Activated CD4-positive, CD25-positive, alpha-beta regulatory T cell treated with anti-CD3 and anti-CD28 coated beads, Interleukin-2, amount 50 U/mL, for 24 hours (primary cell): ENCODE measurements around the gene GATAD2A.

ENCODE experiments used
- ATAC-seq, 2 donors: fragments of 150-1000 bp; cut with Tn5 transposase; one replicate each; pipeline ENCODE4 v1.10.0; 2021; ENCODE audit warnings: mild to moderate bottlenecking in 1 of 2, moderate library complexity in 1 of 2

The GATAD2A gene

DNA sequence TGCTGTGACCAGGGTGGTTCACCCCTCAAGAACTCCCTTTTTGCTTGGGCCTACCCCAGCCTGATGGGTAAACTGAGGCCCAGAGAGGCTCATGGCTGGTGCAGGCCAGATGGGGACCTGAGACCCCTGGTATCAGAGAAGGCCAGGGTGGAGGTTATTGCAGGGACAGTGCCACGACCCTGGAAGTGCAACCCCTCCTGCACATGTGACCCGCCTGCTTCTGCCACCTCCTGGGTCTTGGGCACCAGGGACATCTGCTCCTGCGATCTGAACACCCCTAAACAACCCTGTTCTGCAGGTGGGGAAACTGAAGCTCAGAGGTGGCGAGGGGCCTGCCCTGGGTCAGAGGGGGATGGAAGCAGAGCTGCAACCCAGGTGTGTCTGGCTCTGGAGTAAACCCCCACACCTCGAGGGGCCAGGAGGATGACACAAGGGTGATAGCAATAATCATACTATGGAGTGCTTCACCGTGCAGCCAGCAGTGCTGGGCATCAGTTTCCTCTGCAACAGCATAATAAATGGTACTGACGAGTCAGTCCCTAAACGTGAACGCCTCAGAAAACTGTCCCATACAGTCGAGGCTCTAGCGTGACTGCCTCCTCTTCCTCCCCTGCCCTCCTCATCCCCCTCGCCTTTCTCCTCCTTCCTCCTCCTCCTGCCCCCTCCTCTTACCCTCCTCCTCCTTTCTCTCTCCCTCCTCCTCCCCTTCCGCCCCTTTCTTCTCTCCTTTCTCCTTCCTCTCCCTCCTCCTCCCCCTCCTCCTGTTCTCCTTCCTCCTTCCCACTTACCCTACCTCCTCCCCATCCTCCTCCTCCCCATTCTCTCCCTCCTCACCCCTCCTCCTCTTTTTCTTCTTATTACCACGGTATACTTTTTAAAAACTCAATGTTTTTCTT is 127.6 kb downstream of the GATAD2A start:
- no peak for ATAC-seq

DNA sequence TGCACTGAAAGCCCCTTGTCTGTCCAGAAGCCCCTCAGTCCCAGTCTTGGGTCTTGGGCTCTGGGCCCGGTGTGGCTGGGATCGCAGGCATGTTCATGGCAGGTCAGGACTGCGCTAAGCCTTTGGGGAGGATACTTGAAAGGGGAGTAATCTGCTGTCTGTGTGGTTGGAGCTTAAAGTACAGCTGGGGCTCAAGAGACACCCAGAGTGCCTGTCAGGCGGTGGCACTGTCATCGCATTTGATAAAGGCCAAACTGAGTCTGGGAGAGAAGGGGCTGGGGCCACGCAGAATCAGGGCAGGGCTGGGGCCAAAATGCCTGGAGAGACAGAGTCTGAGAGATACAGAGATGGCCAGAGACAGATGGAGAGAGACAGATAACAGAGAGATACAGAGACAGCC is 128.4 kb downstream of the GATAD2A start:
- no peak for ATAC-seq

DNA sequence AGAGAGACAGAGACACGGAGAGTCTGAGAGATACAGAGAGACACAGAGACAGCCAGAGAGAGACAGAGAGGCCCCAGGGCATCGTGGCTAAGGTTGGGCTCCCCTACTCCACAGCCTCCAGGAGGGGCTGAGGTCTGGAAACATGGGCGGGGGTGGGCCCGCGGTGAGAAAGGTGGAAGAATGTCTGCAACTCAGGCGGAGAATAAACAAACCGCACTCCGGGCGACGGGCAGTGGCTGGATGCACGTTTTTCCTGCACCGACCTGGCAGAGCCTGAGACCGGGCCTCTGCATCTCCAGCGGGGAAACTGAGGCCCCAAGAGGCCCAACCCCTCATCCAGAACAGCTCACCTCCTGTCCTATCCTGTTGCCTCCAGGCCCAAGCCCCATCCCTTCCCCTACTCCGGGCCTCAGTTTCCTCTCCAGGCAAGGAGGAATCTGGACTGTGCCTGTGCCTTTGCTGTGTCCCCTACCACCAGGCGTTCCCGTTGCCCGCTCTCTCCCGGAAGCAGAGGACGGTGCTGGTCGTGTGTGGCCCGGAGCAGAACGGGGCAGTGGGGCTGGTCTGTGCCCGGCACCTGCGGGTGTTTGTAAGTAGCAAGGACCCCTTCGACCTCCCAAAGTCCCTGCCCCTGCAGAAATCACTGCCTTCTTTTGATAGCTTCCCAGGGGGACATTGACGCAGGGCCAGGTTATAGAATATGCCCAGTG is 129.2 kb downstream of the GATAD2A start:
- ATAC-seq, result no peak

DNA sequence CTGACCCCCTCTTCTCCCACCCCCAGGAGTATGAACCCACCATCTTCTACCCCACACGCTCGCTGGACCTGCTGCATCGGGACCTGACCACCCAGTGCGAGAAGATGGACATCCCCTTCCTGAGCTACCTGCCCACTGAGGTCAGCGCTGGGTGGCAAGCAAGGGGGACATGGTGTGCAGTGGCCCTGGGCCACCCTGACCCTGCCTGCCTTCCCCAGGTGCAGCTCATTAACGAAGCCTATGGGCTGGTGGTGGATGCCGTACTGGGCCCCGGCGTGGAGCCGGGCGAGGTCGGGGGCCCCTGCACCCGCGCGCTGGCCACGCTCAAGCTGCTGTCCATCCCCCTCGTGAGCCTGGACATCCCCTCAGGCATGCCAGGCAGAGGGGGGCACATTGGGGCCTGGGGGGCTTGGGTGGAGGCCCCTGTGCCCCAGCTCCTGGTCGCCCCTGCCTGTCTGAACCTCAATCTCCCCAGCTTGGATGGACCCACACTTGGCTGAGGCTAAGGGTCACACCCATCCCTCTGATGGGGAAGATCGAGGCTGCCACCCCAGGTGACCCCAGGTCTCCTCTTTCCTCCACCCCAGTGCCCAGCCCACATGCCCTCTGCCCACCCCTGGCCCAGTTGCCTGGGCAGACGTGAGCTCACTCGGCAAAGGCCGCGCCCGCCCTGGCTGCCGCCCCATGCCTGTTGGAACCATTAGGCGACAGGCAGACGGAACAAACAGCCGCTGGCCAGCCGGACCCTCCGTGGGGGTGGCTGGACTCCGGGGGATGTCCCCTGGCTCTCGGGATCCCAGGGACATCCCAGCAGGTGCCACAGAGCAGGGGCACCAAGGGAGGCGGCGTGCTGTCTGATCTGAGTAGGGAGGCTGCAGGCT is 130.1 kb downstream of the GATAD2A start:
- no peak for ATAC-seq

DNA sequence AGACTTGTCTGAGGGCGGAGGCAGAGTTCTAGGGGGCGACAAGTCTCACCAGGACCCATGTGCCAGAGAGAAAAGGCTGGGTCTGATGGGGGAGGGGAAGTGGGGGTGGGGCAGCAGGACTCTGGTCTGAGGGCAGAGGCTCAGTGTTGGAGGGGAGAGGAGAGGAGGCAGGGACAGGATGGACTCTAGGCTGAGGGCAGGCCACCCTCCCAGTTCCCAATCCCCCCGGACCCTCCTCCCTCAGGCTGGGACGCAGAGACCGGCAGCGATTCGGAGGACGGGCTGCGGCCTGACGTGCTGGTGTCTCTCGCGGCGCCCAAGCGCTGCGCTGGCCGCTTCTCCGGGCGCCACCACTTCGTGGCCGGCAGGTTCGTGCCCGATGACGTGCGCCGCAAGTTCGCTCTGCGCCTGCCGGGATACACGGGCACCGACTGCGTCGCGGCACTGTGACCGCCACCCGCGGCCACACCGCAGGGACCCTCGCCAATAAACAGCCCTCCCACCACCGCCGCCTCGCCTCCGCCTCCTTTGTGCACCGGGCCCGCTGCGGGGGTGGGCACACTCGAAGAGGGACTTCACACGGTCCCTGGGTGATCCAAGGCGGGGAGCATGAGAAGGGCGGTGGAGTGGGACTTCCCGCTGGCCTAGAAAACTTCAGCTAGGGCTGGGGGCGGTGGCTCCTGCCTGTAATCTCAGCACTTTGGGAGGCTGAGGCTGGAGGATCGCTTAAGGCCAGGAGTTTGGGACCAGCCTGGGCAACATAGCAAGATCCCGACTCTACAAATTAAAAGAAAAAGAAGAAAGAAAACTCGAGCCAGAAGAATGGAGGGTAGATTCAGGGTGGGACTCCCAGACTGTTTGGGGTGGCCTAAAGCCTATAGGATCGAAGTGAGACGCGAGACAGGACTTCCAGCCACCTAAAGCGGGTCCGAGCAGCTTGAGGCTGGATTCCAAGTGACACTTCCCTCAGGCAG is 131.9 kb downstream of the GATAD2A start:
- no peak for ATAC-seq

DNA sequence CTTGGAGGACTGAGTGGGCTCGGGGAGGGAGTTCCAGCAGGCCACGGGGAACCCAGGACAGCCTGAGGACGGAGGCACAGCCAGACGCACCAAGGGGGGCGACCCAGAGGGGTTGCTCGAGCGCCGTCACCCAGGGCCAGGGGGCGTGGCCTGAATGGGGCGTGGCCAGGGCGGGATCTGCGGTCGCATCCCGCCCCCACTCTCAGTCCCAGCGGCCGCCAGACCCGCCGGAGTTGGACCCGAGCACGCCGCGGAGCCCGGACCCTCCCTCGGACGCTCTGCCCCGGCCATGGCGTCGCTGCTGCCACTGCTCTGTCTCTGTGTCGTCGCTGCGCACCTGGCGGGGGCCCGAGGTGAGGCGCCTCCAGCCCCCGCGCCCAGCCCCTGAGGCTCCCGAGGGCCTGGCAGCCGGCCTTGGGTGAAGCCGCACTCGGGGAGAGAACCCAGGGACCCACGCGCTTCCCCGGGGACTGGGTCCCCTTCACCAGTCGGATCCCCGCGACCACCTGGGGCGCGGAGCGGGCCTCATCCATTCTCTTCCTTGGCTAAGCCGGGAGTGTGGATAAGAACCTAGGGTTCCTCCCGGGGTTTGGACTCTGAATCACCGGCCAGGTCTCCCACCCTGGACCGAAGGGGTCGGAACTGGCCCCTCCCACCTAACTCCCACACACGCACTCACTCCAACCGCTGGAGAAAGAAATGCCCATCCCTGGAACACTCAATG is 132.7 kb downstream of the GATAD2A start, which contains the start of gene CILP2:
Gene CILP2, plus strand, starts transcription at position 205 of the 724 bp plus-strand sequence. Its CDS starts 85 bp downstream, at position 290.
- ATAC-seq, result peak; percentile 15 to 19

DNA sequence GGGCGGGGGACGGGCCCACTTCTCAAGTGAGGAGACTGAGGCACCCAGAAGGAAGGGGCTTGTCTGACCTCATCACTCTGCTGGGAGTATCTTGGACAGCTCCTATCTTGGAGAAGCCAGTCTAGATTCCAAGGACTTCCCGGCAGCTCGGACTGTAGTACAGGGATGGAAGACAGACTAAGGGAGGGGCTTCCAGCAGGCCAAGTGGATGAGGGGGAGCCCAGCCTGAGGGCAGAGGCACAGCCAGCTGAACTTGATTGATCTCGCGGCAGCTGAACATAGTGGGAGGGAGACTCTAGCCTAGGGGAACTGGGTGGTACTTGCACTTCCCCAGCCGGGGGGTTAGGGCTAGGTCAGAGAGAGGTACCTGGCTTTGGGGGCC is 133.3 kb downstream of the GATAD2A start:
- no peak for ATAC-seq

DNA sequence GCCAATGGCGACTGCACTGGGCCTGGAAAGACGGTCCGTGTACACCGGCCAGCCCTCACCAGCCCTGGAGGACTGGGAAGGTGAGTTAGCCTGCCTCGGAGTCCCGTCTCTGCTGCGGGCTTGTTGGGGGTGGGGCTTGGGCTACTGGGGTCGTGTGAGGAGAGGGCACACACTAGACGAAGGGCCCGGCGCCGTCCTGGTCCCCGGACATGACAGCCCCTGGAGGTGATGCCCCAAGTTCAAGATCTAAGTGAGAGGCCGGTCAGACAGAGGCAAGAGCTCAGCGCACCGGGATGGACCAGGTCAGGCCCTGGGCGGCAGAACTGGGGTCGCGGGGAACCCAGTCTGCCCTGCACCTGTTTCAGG is 134.2 kb downstream of the GATAD2A start:
- no peak for ATAC-seq

DNA sequence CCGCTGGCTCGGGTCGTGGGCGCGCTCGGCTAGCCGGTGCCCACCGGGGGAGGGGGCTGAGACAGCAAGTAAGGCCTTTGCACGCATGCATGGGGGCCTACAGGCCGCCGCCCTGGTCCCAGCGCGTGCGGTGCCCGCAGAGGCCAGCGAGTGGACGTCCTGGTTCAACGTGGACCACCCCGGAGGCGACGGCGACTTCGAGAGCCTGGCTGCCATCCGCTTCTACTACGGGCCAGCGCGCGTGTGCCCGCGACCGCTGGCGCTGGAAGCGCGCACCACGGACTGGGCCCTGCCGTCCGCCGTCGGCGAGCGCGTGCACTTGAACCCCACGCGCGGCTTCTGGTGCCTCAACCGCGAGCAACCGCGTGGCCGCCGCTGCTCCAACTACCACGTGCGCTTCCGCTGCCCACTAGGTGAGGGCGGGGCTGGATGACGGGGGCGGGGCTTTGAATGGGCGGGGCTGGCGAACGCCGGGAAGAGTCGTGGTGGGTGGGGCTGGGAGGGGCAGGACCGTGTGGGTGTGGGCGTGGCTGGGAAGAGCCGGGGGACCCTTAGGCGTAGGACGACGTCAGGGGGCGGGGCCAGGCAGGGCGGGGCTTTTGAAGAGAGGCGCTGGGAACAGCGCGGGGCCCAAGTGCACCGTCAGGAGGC is 134.7 kb downstream of the GATAD2A start:
- peak in 1 of 2 donors; percentile 29 for ATAC-seq

DNA sequence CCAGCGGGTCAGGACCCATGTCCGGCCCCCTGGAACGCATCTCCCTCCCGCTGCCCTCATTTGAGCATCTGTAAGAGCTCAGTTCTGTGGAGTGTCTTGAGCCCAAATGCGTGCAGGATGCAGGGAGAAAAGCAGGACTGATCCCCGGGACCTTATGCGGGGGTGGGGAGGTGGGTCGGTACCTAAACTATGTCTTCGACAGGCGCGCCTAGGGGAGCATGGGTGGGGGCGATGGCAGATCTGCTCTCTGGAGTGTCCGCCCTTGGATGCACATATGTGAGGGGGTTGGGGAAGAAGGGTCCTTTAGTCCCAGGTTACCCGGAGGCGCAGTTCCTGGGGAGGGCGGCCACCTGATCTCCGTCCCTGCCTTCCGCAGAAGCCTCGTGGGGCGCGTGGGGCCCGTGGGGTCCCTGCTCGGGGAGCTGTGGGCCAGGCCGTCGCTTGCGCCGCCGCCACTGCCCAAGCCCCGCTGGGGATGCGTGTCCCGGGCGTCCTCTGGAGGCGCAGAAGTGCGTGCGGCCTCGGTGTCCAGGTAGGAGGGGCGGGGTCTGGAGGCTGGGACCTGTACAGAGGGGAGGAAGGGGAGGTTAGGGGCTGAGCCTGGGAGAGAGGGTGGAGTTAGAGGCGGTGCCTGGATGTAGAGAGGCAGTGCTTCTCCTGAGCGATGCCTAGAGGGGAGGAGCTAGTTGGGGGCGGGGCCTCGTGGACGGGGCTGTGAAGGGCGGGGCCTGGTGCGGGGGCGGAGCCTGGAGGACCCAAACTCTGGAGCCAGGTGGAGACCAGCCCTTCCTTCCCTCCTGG is 135.4 kb downstream of the GATAD2A start:
- ATAC-seq, result peak; percentile 84 to 88

DNA sequence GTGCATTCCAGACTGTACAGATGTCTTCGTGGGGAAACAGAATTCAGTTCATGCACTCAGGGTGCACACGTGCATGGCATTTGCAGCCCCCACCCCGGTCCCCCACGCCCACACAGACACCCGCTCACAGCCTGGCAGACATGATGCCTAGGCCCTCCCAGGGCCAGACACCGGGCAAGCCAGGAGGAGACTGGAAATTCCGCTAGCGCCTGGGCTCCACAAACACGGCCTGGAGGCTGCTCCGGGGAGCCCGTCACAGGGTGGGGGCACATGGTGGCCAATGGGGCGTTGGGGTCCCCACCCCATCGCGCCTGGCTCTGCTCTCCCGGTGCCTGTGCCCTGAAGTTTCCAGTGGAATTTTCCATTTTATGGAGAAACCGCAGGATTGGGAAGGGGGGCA is 136.1 kb downstream of the GATAD2A start:
- ATAC-seq, result no peak

DNA sequence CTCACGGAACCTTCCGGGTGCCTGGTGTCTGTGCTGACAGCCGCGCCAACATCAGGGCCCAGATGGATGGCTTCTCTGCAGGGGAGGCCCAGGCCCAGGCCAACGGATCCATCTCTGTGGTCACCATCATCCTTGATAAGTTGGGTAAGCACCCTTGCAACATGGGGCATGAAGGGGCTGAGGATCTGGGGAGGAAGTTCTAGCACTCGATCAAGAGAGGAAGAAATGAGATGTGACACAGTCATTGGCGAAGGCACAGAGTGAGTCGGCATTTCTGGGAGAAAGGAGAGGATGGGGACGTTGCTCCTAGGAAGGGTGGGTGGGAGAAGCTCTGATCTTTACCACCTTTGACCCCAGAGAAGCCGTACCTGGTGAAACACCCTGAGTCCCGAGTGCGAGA is 137.0 kb downstream of the GATAD2A start:
- no peak for ATAC-seq

DNA sequence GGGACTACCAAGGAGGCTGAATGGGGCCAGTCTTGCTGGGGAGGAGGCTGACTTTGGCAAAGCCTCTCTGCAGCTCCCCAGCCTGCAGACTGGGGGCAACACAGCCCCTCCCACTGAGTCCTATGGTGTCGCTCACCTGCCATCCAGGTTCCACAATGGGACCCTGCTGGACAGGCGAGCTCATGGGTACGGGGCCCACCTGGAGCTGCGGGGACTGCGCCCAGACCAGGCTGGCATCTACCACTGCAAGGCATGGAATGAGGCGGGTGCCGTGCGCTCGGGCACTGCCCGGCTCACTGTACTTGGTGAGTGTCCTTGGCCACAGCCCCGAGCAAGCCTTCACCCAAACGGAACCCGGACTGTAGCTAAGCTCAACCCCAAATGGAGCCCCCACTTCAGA is 137.6 kb downstream of the GATAD2A start:
- no peak for ATAC-seq

DNA sequence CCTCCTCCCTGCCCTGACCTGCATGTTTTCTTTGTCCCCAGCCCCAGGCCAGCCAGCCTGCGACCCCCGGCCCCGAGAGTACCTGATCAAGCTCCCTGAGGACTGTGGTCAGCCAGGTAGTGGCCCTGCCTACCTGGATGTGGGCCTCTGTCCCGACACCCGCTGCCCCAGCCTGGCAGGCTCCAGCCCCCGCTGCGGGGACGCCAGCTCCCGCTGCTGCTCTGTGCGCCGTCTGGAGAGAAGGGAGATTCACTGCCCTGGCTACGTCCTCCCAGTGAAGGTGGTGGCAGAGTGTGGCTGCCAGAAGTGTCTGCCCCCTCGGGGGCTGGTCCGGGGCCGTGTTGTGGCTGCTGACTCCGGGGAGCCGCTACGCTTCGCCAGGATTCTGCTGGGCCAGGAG is 138.2 kb downstream of the GATAD2A start:
- ATAC-seq, result no peak

DNA sequence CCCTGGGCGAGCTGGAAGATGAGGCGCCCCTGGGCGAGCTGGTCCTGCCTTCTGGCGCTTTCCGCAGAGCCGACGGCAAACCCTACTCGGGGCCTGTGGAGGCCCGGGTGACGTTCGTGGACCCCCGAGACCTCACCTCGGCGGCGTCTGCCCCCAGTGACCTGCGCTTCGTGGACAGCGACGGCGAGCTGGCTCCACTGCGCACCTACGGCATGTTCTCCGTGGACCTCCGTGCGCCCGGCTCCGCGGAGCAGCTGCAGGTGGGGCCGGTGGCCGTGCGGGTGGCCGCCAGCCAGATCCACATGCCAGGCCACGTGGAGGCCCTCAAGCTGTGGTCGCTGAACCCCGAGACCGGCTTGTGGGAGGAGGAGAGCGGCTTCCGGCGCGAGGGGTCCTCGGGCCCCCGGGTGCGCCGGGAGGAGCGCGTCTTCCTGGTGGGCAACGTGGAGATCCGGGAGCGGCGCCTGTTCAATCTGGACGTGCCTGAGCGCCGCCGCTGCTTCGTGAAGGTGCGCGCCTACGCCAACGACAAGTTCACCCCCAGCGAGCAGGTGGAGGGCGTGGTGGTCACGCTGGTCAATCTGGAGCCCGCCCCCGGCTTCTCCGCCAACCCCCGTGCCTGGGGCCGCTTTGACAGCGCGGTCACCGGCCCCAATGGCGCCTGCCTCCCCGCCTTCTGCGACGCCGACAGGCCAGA is 138.9 kb downstream of the GATAD2A start:
- no peak for ATAC-seq

DNA sequence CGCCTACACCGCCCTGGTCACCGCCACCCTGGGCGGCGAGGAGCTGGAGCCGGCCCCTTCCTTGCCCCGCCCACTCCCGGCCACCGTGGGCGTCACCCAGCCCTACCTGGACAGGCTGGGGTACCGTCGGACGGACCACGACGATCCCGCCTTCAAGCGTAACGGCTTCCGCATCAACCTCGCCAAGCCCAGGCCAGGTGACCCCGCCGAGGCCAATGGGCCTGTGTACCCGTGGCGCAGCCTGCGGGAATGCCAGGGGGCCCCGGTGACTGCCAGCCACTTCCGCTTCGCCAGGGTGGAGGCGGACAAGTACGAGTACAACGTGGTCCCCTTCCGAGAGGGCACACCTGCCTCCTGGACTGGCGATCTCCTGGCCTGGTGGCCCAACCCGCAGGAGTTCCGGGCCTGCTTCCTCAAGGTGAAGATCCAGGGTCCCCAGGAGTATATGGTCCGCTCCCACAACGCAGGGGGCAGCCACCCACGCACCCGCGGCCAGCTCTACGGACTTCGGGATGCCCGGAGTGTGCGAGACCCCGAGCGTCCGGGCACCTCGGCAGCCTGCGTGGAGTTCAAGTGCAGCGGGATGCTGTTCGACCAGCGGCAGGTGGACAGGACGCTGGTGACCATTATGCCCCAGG is 139.6 kb downstream of the GATAD2A start:
- no peak for ATAC-seq

DNA sequence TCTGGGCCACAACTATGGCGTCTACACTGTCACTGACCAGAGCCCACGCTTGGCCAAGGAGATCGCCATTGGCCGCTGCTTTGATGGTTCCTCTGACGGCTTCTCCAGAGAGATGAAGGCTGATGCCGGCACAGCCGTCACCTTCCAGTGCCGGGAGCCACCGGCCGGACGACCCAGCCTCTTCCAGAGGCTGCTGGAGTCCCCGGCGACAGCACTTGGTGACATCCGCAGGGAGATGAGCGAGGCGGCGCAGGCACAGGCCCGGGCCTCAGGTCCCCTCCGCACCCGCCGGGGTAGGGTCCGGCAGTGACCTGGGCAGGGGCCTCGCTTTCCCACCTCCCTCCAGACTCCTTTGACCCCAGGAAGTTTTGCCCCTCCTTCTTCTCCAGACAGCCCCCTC is 140.2 kb downstream of the GATAD2A start:
- ATAC-seq, result no peak

DNA sequence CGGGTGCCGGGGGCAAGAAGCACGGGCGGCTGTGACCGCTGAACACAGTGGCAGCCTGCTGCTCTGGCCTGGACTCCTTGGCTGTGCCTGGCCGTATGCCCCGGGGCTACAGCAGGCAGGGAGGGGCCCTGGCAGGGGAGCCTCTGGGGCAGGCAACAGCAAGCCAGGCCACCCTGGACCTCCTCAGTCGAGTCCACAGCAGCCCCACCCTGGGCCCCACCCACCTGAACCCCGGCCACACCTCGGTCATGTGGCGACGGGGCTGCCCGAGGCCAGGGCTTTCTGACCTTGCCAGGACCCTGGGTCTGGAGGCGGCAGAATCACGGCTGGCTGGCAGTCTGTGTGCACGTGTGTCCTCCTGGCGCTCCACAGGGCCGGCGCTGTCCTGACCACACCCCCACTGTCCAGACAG is 141.3 kb downstream of the GATAD2A start:
- ATAC-seq, result no peak
